Lung (tissue), 12 donors: ENCODE measurements around the gene TULP4. TPM values are rescaled to one million over a fixed set of nuclear protein-coding genes. Genes with fewer than 3 reads are reported as not detected.
A peak's percentile ranks its signal among the peaks of the same experiment; 100 is the strongest.

Experiments used
- ATAC-seq: fragments of 200-7000 bp; cut with Tn5 transposase; one replicate; pipeline ENCODE4 v1.9.1; 2020; ENCODE audit warnings: moderate number of reproducible peaks; ENCODE audit not compliant: insufficient read depth, low FRiP score
- DNase-seq, 3 donors: peaks; one replicate each; pipeline ENCODE4 v3.0.0-alpha.2; 2013 to 2017
- H3K27ac ChIP-seq, 2 donors: one replicate each; pipeline ENCODE4 v1.5.1; 2013; ENCODE audit warnings: mild to moderate bottlenecking in 2 of 2, moderate library complexity in 2 of 2, control low read depth in 1 of 2, inconsistent platforms in 1 of 2, low read depth in 1 of 2, low read length in 1 of 2
- H3K27me3 ChIP-seq, 3 donors: one replicate each; pipeline ENCODE4 v1.5.1; 2013; ENCODE audit warnings: low read length in 2 of 3; ENCODE audit not compliant: control insufficient read depth in 3 of 3, insufficient read depth in 3 of 3
- H3K36me3 ChIP-seq, 4 donors: one replicate each; pipeline ENCODE4 v1.5.1; 2013; ENCODE audit warnings: low read length in 4 of 4, mild to moderate bottlenecking in 1 of 4, moderate library complexity in 1 of 4; ENCODE audit not compliant: control insufficient read depth in 4 of 4, insufficient read depth in 4 of 4
- H3K4me1 ChIP-seq, 5 donors: one replicate each; pipeline ENCODE4 v1.5.1; 2013; ENCODE audit warnings: low read length in 5 of 5, mild to moderate bottlenecking in 2 of 5, moderate library complexity in 1 of 5; ENCODE audit not compliant: control insufficient read depth in 5 of 5, insufficient read depth in 5 of 5
- H3K4me3 ChIP-seq: one replicate; pipeline ENCODE4 v1.5.1; 2013; ENCODE audit warnings: mild to moderate bottlenecking, control low read depth, moderate library complexity
- H3K9ac ChIP-seq, 2 donors: one replicate each; pipeline ENCODE4 v1.5.1; 2013; ENCODE audit warnings: low read length in 2 of 2, control low read depth in 1 of 2; ENCODE audit not compliant: insufficient read depth in 1 of 2
- H3K9me3 ChIP-seq, 4 donors: one replicate each; pipeline ENCODE4 v1.5.1; 2013; ENCODE audit warnings: low read length in 3 of 4, mild to moderate bottlenecking in 1 of 4, moderate library complexity in 1 of 4; ENCODE audit not compliant: control insufficient read depth in 4 of 4, insufficient read depth in 3 of 4
- WGBS, 2 donors: extraction: QIAGEN DNeasy Blood & Tissue Kit; methylation state at CpG; one replicate each; pipeline ENCODE4 v1.1.7; 2013; 5-methylcytosine and 5-hydroxymethylcytosine counted together
- polyA plus RNA-seq, 2 donors: library from polyadenylated mRNA; stranded (reverse); fragments of 200-250 nt; gene quantifications; one replicate each; pipeline ENCODE4 v1.2.1, GENCODE V29; 2013
- total RNA-seq, 2 donors: library from RNA; depleted of rRNA in 1 of 2; stranded (reverse); fragments of >200 nt in 1 of 2; gene quantifications; one replicate each; pipeline ENCODE4 v1.2.1, GENCODE V29; 2014 to 2021
- TF ChIP-seq, protein P1 (sequence below): IDR thresholded peaks from 2 replicates; pipeline ENCODE4 v1.5.1; 2012; ENCODE audit warnings: mild to moderate bottlenecking; ENCODE audit errors: control extremely low read depth, extremely low read depth
- donor health status: control.
- donor health status: control.
- donor health status: Bipolar disorder and iron deficiency.
- donor health status: healthy.
- donor health status: DM: yes; HTN: yes; CAD: no.

The TULP4 gene
- total and polyA plus RNA-seq, 4 donors, result 4.5 to 147 (median 39.2) TPM

- ATAC-seq, result no peak
Observed at GRCh38 chr6:158485431-158485830, 173.2 kb downstream of the TULP4 start.

DNA sequence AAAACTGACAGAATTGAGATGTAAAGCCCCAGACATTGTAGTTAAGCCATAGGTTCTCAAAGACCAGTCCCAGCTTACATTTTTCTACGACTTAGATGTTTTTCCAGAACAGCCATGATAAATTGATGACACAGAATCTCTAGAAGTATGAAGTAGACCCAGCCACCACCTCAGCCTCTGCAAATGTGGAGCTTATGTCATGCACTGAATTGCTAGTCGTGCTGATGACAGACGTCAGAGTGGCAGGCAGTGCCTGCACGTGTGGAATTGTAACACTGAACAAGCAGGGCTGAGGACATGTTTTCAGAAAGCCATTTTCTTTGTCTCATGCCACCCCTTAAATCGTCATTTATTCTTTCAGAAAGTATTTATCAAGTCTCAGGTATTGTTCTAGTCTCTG lies 175.2 kb downstream of the TULP4 start:
- H3K27me3 ChIP-seq, result no peaks in the 10 kb centered on the region
- H3K36me3 ChIP-seq, result peaks cover 0 to 11% (median 2%) of the 10 kb centered on the region in 4 donors
- H3K9me3 ChIP-seq, result peaks cover 0 to 1% (median 0%) of the 10 kb centered on the region in 4 donors
- DNase-seq, result no peak
- no peak overlapping the region for H3K27ac ChIP-seq
- H3K4me1 ChIP-seq, result no peaks in the 10 kb centered on the region
- H3K4me3 ChIP-seq, result no peak overlapping the region
- TF ChIP-seq, protein P1, sequence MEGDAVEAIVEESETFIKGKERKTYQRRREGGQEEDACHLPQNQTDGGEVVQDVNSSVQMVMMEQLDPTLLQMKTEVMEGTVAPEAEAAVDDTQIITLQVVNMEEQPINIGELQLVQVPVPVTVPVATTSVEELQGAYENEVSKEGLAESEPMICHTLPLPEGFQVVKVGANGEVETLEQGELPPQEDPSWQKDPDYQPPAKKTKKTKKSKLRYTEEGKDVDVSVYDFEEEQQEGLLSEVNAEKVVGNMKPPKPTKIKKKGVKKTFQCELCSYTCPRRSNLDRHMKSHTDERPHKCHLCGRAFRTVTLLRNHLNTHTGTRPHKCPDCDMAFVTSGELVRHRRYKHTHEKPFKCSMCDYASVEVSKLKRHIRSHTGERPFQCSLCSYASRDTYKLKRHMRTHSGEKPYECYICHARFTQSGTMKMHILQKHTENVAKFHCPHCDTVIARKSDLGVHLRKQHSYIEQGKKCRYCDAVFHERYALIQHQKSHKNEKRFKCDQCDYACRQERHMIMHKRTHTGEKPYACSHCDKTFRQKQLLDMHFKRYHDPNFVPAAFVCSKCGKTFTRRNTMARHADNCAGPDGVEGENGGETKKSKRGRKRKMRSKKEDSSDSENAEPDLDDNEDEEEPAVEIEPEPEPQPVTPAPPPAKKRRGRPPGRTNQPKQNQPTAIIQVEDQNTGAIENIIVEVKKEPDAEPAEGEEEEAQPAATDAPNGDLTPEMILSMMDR, result no peak
- no peak overlapping the region for H3K9ac ChIP-seq
- 94 to 96% methylated on average over 5 of the region's 5 CpGs for WGBS, 2 donors
- ATAC-seq, result no peak

More at GRCh38 chr6:158485431-158485830, 173.2 kb downstream of the TULP4 start:
- no peaks in the 10 kb centered on the region for H3K27me3 ChIP-seq
- no peak for DNase-seq
- H3K36me3 ChIP-seq, result peaks cover 8 to 25% (median 9%) of the 10 kb centered on the region in 4 donors
- H3K9me3 ChIP-seq, result peaks cover 0 to 1% (median 0%) of the 10 kb centered on the region in 4 donors
- no peak overlapping the region for H3K9ac ChIP-seq
- no peak overlapping the region for H3K27ac ChIP-seq
- H3K4me1 ChIP-seq, result no peaks in the 10 kb centered on the region
- no peak overlapping the region for H3K4me3 ChIP-seq
- WGBS, 2 donors, result 97 to 98% methylated on average over 2 of the region's 2 CpGs
- TF ChIP-seq, protein P1, result no peak

GRCh38 chr6:158488065-158488464 lies 175.8 kb downstream of the TULP4 start:
- TF ChIP-seq, protein P1, result no peak
- Histone ChIP-seq H3K27me3 (no peaks in the 10 kb centered on the region), H3K4me1 (no peaks in the 10 kb centered on the region), H3K9ac (no peak overlapping the region), H3K36me3 (peaks cover 0 to 11% (median 4%) of the 10 kb centered on the region in 4 donors), H3K9me3 (no peaks in the 10 kb centered on the region), H3K27ac (no peak overlapping the region), H3K4me3 (no peak overlapping the region)
- DNase-seq (no peak), ATAC-seq (peak; percentile 47)
- 85 to 91% methylated on average over 4 of the region's 4 CpGs for WGBS, 2 donors

DNA sequence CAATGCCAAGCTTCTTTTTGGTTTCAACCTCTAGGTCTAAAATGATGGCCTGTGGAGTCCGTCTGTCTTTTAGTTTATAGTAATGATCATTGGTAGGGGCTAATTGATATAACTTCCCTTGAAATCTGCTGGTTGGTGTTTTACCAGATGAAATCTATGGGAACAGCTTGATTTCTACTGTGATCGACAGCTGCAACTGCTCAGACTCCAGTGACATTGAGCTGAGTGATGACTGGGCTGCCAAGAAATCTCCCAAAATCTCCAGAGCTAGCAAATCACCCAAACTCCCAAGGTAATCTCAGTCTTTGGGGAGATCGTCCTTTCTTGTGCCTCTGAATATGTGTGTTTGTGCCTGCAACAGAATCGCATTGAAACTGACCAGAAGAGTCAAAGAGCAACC lies 177.2 kb downstream of the TULP4 start:
- Histone ChIP-seq H3K27ac (no peak overlapping the region), H3K4me1 (no peaks in the 10 kb centered on the region), H3K36me3 (peaks cover 4 to 17% (median 7%) of the 10 kb centered on the region in 4 donors), H3K9ac (no peak overlapping the region), H3K9me3 (peaks cover 0 to 2% (median 0%) of the 10 kb centered on the region in 4 donors), H3K4me3 (no peak overlapping the region), H3K27me3 (no peaks in the 10 kb centered on the region)
- TF ChIP-seq, protein P1, result no peak
- no peak for ATAC-seq
- 92 to 95% methylated on average over 4 of the region's 4 CpGs for WGBS, 2 donors
- DNase-seq, result no peak
